IPS DF 19.7 (cell line): ENCODE results near the gene SIRPA.

Experiments used
- DNase-seq: peaks from one replicate; pipeline ENCODE4 v3.0.0-alpha.2; 2013; ENCODE audit warnings: low read depth, low spot score

Gene SIRPA

DNA sequence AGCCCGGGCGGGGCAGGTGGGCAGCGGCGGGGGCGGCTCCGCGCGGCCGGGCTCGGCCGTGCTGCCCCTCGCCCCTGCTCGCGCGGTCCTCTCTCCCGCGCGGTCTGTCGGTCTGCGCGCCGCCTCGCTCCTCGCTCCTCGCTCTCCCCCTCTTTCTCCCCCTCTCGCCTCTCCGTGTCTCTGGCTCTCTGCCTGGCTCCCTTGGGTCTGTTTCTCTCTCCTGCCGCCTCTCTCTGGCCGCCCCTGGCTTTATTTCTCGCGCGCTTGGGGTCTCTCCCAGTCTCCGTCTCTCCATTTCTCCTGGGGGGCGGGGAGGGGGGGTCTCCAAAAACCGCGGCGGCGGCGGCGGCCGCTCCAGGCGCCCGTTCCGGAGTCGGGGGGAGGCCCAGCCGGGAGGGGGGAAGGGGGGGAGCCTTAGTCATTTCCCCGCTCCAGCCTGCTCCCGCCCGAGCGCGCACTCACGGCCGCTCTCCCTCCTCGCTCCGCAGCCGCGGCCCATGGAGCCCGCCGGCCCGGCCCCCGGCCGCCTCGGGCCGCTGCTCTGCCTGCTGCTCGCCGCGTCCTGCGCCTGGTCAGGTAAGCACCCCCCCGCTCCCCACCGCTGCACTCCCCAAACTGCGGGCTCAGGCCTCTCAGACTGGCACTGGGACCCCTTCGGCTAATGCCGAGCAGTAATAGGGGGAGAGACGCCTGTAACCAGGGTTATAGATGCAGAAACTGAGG is at the start of gene SIRPA:
SIRPA (plus strand) TSS at position 457 of the 723 bp plus-strand sequence; CDS start at position 498, 41 bp downstream.
- no peak for DNase-seq

DNA sequence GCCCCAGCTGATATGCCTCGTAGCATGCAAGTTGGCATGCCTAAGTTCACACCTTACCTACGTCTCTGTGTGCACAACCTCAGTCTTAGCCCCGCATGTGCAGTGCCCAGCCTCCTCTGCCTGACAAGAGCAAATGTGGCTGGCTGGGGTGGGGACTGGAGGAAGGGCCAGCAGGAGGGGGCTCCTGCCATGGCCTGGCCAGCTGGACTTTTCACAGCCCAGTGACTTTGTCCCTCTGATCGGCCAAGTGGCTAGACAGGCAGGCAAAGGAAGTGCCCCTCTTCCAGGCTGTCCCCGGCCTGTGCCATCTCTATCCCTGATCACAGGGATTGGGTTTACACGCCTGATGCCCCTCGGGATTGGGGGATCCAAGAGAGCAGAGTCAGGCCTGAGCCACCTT is 49.5 kb upstream of the SIRPA start:
- DNase-seq: no peak

GRCh38 chr20:1846341-1846740 is 48.9 kb upstream of the SIRPA start:
- no peak for DNase-seq

DNA sequence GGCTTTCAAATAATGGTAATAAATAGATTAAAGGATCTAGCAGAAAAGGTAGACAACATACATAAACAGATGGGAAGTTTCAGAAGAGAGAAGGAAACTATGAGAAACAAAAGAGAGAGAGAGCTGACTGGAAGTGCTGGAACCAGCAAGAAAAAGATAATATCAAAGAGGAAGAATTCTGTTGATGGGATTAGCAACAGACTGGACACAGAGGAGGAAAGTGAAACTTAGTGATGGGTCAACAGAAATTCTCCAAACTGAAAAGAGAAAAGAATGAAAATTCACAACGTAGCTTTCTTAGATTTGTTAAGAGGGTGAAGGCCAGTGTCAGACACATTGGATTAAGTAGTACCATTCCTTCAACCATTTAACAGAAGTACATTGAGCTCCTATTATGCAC is 48.3 kb upstream of the SIRPA start:
- no peak for DNase-seq

DNA sequence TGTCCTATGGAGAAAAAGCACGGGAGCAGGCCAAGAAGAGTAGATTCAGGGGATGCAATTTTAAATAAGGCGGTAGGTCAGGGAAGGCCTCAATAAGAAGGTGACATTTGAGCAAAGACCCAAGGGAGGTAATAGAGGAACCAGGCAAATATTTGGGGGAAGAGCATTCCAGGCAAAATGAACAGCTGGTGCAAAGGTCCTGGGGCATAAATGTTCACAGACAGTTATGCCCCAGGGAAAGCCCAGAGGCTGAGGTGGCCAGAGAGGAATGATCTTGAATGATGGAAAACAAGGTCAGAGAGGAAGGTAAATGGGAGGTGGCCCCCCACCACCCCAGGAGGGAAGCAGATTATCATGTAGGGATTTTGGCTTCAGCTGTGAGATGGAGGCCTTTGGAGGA is 47.4 kb upstream of the SIRPA start:
- no peak for DNase-seq

DNA sequence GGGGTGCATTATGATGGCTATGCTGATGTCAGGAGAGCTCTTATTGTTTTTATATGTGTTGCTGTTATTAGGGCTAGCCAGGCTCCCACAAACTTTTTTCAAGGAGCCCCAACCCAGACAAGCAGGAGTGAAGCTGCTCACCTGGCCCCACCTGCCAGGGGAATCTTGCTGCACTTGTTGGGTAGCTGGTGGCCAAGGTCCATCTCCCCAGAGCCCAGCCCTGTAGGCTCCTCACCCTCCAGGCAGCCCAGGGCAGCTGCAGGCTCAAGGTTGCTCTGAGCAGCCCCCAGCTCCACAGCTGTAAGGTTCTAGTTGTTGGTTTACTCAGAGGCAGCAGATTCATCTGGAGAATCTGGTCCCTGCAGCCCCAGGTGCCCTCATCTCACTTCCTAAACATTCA is 46.8 kb upstream of the SIRPA start:
- no peak for DNase-seq

DNA sequence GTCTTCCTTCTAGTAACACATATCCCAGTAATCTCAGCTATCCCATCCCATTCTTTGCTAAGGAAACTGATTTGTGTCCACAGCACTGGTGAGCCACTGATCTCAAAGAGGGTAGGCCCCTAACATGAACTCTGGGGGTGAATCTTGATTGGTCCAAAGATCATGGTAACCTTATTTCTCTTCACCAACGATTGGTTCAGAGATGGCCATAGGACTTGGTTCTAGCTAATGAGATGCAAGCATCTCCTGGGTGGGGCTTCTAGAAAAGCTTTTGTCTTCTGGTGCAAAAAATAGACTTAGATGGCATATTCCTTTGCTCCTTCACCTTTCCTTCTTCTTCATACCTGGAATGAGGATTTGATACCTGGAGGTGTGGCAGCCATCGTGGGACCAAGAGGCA is 43.8 kb upstream of the SIRPA start:
- no peak for DNase-seq

DNA sequence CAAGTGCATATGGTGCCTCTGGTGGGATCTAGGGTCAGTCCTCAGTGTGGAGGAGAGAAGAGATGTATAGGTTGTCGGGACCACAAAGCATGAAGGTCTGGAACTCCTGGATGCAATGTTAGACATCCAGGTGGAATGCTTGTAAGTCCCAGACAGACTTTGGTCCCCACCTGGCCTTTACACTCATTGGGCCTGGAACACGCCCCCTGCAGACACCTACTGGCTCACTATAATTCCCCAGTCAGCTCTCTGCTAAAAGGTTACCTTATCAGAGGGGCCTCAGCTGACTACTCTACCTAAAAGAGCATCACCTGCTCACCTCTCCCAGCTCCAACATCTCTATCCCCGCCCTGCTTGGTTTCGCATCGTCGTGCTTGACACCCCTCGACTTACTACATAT is 41.7 kb upstream of the SIRPA start:
- DNase-seq: no peak

GRCh38 chr20:1854246-1854645 is 41.0 kb upstream of the SIRPA start:
- no peak for DNase-seq

- DNase-seq: no peak
These were observed 40.1 kb upstream of the SIRPA start for GRCh38 chr20:1855109-1855508.

DNA sequence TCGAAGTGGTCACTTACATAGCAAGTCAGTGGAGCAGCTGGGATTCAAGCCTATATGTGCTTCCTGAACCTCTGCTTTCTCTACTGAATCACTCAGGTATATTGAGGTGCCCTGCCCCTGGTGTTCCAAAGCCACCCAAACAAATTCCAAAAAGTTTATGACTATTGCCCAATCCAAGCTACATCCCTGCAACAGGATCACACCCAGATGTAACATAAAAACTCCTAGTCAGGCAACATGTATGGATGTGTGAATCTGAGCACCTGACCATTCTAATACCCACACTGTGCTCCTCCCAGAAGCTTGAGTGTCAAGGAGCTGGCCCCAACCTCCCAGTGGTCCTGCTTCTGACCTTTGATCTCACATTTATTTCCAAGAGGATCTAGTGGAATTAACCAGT is 39.5 kb upstream of the SIRPA start:
- no peak for DNase-seq

GRCh38 chr20:1856424-1856823 is 38.8 kb upstream of the SIRPA start:
- no peak for DNase-seq

DNA sequence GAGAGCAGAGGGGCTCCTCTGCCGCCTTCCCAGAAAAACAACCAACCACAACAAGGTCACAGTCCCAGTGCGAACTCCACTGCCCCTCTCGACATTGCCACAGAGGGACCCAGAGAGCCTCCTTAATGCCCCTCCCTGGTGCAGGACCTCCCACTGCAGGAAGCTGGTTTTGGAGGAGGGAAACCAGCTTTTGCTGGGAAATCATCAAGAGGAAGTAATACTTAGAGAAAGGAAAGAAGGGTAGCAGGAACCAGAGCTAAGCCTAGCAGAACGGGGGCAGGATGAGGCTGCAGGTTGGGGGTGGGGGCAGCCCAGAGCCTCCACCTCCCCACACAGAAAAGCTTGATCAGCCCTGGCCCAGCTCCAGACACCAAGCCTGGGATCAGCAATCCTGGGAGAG is 37.7 kb upstream of the SIRPA start:
- DNase-seq: no peak

DNA sequence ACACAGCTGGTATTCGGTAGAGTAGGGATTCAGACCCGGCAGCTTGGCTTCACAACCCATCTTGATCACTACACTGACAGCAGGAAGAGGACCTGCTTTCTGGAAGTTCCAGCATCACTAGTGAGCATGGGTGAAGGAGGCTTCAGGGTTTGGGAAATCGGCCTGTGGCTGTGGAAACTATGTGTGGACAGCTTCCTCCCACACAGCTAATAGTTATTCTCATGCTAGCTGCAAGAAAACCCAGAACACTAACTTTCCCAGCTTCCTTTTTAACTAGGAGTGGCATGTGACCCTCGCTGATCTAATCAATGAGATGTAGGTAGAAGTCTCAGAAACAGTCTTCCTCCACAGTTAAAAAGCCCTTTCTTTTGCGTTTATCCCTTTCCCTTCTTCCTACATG is 36.3 kb upstream of the SIRPA start:
- no peak for DNase-seq

DNA sequence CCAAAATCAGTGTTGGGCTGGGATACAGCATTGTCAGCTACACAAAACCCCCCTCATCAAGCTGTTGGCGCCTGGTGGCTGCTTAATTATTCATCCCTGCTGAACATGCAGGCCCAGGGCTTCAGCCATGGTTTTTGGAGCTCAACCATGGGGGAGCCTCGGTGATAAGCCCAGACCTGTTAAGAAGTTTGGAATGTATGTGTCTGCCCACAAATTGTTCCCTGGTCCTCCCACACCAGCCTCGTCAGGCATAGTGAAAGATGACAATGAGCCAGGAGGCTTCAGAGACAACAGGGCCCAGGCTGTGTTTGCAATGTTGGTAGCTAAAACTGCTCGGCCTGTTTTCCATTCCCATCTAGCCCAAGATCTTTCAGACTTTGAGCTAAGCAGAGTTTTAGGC is 34.8 kb upstream of the SIRPA start:
- no peak for DNase-seq

GRCh38 chr20:1861347-1861976 is 33.7 kb upstream of the SIRPA start:
- DNase-seq: no peak

DNA sequence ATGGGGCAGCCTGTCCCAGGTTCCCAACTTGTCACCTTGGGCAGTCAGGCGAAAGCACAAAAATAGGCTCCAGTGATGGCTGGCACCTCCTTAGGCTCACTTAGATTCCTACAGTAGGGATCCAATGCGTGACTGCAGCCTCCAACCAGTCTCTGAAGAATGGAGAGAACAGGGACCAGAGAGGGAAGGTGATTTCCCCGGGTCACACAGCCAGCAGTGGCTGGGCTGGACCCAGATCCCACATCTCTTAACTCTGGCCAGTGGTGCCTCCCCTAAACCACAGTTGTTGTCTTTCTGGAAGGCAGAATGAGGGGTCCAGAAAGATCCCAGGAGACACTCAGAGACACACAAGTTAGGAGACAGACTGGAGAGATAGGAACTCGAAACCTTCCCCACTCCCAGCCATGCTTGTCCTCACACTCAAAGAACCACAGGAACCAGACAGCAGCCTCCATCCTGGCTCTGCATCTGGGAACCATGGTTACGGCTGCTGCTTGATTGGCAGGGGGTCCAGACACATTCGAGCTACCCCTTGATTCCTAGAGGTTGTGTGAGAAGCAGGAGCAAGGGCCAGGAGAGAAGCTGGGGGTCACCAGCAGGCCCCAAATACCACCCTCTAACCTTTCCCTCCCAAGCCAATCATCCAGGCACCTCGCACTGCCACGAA is 33.1 kb upstream of the SIRPA start:
- no peak for DNase-seq

DNA sequence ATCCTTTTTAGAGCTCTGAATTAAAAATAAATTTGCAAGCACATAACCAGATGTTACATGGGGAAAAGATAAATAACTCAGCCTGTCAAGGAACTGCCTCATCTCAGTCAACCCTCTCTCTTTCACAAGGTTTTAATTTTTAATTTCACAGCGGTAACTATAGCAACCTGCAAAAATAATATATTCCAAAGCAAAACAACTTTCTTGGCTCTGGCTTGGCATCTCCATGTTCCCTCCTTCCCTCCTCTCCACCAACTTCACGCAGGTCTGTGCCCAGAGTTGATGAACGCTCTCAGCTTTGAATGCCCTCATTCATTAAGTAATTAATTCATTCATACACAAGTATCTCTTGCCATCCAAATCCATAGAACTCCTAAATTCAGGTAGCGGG is 32.5 kb upstream of the SIRPA start:
- DNase-seq: no peak

DNA sequence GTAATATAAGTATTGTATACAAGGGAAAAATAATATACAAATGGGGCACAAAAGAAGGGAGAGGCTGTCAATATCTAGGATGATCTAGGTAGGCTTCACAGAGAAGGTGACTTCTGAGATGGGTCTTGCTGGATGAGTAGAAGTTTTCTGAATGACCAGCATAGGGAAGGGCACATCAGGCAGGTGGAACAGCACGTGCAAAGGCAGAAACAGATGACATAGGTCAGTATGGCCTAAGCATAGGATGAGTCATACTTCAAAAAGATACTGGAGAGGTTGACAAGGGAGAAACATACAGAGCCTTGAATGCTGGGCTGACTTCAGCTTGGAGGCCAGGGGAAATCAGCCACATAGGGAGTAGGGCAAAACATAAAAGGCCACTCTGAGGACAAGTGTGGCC is 31.9 kb upstream of the SIRPA start:
- no peak for DNase-seq

DNA sequence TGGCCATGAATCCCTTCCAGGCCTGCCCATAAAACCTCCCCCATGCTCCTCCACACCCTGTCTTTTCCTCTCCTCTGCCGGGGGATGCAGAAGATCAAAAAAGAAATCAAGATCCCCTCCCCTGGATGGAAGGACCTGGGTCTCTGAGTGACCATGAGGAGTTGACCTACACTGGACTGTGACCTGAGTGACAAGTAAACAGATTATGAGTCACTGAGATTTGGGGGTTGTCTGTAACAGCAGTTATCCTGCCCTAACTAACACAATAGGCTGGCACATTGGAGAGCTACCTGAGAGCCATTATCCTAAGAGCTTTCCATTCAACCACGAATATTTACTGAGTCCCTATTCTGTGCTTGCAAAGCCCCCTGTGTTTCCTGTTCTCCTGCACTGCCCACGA is 28.4 kb upstream of the SIRPA start:
- no peak for DNase-seq

DNA sequence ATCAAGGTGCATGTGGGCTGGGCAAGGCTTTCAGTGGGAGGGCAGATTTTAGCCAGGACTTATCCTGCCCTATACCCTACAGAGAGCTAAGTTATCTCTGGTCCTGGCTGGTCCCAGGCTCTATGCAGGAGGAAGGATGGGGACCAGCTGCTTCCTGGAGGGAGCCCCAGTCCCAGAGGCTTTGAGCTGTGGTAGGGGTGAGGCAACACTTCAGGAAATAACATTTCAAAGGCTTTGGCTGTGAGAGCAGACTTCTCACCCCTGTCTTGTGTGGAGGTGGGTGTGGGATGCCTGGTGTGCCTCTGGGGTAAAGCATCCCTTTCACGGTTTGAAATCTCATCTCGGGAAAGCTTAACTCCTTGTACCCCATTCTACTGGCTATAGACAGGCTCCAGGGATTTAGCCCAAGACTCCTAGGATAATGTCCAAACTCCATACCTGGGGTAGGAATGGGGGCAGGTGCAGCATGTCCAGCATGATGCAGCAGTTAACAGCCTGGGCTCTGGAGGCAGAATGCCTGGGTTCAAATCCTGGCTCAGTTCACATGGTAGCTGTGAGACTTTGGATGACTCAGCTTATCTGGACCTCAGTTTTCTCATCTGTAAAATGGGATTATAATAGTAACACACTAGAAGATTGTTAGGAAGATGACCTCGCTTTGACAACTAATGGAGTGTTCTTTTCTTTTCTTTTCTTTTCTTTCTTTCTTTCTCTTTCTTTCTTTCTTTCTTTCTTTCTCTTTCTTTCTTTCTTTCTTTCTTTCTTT is 27.5 kb upstream of the SIRPA start:
- no peak for DNase-seq

DNA sequence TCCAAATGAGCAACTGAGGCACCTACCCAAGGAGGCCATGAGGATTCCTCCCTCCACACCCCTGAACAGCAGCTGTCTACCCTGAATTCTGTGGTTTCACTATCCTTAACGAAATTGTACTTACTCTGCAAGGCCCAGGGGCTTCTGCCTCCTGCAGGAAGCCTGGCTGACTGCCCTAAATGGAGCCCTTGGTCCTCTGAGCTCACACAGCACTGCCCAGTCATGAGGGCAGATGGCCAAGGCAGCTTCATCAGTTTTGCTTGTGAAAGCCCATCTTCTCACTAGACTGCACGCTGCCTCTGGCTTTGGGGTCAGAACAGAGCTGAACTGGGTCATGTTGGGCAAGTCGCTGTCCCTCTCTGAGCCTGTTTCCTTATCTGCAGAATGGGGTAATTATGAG is 26.4 kb upstream of the SIRPA start:
- no peak for DNase-seq
